ENCODE measurements around the gene FAM76A.
"Not testable (repeated sequence)": the region's sequence is repeated elsewhere in the genome, so short reads cannot be mapped to it uniquely, and the experiment has no call there.

Gene FAM76A

DNA sequence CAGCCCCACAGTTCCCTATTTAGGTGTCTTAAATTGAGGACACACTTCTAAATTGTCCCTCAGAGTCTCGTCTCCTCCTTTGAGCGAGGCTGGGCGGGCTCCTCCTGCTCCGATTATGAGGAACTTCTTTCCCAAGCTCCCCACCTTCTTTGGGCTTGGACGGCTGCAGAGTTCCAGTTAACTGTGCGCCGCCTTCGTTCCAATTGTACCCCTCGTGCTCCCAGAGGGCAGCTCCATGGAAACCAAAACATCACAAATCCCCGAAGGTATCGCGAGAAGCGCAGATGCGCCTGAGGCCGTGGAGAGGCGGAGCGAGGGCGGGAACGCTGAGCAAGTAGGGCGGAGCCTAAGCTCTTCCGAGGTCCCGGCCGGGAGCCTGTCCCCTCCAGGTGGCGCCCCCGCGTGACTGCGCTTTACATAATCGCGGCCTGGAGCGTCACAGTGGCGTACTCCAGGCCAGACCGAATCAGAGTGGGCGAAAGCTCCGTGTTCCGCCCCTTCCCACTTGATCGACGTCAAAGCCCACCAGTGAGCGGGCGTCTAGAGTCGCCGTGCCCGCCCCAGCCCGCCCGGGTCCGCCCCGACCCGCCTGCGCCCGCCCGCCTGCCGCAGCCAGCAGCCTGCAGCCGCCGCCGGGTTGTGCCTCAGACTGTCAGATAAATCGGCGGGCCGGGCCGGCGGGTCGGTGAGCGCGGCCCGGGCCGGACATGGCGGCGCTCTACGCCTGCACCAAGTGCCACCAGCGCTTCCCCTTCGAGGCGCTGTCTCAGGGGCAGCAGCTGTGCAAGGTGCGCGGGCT, at the start of gene FAM76A:
Gene FAM76A (plus strand): TSS at position 588 of the 799 bp plus-strand sequence. CDS start 120 bp downstream, at position 708.
- DNase-seq (ENCODE audit: low read depth, low spot score) = peak; percentile 100

DNA sequence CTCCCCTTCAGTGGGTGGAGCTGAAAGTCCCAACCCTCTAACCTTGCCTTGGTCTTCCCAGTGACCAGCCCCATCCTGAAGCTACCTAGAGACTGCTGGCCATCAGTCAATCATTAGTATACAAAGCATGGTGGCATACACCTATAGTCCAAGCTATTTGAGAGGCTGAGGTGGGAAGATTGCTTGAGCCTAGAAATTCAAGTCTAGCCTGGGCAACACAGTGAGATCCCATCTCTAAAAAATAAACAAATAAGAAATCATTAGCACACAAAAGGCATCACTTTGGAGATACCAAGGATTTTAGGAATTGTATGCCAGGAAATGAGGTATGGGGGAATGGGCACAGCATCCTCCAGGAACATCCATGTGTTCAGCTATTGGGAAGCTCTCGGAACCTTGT, 49.4 kb upstream of the FAM76A start:
- no peak for DNase-seq (ENCODE audit: low read depth, low spot score)

DNA sequence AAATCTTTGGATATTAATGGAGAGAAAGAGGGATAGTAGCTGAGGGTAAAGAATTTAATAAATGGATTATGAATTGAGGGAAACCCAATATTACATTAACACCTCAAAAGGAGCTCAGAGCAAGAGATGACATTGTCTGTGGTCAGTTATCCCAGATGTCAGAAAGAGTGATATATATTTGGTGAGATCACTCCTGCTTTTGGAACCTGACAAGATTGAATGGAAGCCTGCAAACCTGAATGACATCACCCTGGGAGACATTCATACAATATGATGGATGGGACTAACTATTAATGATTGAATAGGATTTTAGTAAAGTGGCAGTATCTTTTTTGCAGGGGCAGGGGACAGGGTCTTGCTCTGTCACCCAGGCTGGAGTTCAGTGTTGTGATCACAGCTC, 47.0 kb upstream of the FAM76A start:
- no peak for DNase-seq (ENCODE audit: low read depth, low spot score)

DNA sequence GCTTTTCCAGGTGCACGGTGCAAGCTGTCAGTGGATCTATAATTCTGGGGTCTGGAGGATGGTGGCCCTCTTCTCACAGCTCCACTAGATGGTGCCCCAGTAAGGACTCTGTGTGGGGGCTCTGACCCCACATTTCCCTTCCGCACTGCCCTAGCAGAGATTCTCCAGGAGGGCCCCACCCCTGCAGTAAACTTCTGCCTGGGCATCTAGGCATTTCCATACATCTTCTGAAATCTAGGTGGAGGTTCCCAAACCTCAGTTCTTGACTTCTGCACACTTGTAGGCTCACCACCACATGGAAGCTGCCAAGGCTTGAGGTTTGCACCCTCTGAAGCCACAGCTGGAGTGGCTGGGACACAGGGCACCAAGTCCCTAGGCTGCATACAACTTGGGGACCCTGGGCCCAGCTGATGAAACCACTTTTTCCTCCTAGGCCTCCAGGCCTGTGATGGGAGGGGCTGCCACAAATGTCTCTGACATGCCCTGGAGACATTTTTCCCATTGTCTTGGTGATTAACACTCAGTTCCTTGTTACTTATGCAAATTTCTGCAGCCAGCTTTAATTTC, 45.5 kb upstream of the FAM76A start:
- DNase-seq (ENCODE audit: low read depth, low spot score) = not testable (repeated sequence)

DNA sequence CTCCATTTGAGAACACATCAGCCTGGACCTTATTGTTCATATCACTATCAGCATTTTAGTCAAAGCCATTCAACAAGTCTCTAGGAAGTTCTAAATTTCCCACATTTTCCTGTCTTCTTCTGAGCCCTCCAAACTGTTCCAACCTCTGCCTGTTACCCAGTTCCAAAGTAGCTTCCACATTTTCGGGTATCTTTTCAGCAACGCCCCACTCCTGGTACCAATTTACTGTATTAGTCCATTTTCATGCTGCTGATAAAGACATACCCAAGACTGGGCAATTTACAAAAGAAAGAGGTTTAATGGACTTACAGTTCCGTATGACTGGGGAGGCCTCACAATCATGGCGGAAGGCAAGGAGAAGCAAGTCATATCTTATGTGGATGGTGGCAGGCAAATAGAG, 44.2 kb upstream of the FAM76A start:
- DNase-seq (ENCODE audit: low read depth, low spot score) = not testable (repeated sequence)

DNA sequence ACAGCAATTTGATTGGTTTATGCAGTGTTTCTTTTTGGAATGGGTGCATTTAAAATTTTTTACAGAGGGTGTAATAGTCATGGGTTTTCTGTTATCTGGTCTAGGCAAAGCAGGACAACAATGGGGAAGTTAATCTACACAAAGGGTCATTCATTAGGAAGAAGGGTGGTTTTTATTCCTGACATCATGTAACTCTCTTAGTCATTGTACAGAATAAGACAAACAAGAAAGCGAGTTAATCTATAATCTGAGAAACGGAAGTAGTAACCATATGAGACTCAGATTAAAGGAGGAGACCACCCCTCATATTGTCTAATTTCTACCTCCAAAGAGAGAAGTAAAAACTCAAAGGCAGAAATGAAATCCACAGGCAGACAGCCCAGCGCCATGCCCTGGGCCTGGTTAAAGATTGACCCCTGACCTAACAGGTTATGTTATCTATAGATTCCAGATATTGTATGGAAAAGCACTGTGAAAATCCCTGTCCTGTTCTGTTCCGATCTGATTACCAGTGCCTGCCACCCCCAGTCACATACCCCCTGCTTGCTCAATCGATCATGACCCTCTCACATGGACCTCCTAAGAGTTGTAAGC, 43.3 kb upstream of the FAM76A start:
- no peak for DNase-seq (ENCODE audit: low read depth, low spot score)

DNA sequence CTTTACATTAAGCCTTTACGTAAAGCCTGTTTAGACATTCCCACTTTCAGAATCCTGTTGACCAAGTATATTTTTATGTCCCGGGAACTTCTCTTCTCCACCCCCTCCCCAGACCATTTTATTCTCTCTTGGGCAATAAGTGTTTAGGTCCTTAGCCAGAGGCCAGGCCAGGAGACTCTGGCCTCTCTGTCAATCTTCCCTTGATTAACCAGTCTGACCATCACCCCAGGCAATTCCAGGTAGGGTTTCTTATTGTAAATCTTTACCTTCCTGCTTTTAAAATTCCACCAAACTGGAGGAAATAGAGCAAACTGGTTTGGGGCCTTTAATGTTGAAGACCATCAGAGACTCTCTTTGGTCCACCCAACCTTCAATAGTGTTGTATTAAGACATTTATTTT, 41.6 kb upstream of the FAM76A start:
- DNase-seq (ENCODE audit: low read depth, low spot score) = peak; percentile 75

DNA sequence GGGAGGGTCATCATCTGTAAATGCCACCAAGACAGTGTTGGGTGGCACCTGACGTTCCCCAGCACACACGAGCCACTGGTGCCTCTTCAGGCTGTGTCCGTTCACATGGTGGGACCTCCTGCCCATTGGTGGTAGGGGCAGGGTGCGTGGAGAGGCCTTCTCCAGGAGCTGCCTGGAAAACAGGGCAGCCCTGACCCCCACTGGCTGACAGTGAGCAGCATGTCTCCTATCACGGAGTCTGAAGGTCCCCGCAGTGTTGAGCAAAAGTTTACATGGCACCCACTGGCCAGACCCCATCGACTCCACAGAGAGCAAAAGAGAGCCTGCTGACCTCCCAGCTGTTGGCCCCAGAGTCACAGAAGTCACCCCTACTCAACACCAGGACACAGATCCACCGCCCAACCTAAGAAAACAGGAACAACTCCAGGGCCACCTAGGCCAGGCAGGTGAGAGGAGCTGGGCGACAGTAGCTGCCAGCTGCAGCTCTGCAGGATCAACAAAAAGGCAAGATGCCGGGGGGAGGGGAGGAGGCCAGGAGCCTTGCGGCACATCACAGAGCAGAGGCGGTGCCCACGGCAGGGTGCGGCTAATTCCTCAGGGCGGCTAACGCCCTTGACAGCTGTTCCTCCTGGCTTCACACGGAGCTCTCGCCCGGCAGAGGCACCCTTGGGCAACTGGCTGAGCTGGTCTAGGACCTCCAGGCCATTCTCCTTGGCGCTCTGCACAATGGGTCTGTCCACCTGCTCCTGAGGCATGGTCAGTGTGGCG, 39.4 kb upstream of the FAM76A start:
- DNase-seq (ENCODE audit: low read depth, low spot score) = peak; percentile 88

DNA sequence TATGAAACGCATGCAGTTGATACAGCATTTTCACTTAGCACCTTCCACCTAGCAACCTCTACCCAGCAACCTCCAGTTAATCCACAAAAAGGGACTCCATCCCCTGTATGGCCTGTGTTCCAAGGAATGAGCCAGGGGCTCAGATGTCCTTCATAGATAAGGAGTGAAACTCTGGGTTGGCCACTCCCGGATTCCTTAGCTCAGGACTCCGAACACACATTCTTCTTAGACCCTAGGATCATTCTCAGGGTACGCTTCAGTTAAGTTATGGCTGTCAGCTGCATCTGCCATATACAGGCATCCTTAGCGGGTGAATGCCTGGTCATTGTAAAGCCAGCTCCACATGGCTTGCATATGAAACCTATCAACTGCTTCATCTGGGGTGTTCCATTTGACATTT, 37.9 kb upstream of the FAM76A start:
- DNase-seq (ENCODE audit: low read depth, low spot score) = peak; percentile 58

DNA sequence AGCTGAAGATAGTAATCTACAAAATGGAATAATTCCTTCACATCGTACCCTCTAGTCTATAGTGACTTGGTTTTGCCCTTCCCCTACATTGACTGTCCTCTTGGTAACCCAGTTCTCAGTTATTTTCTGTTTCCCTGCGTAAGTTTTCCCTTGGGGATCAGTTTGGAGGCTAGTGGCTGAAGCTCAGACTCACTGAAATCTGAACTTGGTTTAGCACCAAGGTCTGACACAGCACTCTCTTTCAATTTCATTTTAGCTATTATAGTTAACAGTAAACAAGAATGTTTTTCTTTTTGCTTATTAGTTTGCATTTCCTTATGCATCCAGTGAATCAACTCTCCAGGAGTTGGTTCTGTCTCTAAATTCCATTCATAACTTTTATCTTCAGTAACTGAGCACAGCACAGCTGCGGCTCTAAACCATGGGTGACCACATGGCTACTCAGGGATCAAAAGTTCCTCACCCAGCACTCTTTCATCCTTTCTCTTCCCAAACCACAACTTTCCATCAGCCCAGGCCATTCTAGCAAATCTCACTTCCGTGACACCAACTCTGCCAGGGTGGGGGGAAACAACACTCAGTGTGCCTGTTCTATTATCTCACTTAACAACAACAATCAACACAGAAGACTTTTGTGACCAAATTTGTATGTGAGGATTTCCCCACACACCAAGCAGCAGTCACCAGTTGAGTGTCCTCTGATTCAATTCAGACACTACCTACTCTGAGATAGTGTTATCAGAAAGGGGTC, 36.2 kb upstream of the FAM76A start:
- no peak for DNase-seq (ENCODE audit: low read depth, low spot score)

DNA sequence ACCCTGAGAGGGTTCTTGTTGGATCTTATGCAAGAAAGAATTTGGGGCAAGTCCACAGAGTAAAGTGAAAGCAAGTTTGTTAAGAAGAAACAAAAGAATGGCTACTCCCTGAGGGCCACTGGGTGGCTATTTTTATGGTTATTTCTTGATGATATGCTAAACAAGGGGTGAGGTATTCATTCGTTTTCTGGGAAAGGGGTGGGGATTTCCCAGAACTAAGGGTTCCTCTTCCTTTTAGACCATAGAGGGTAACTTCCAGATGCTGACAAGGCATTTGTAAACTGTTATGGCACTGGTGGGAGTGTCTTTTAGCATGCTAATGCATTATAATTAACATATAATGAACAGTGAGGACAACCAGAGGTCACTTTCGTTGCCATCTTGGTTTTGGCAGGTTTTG, 35.6 kb upstream of the FAM76A start:
- DNase-seq (ENCODE audit: low read depth, low spot score) = peak; percentile 45

DNA sequence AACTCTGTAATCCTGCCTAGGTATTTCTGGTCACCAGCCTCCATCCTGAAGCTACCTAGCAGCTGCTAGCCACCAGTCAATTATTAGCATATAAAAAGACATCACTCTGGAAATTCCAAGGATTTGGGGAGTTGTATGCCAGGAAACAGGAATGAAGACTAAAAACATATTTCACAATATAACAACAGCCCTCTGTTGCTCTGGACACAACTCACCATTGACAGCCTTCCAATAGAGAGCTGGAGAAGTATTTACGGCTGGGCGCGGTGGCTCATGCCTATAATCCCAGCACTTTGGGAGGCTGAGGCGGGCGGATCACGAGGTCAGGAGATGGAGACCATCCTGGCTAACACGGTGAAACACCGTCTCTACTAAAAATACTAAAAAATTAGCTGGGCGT, 28.9 kb upstream of the FAM76A start:
- DNase-seq (ENCODE audit: low read depth, low spot score) = not testable (repeated sequence)

DNA sequence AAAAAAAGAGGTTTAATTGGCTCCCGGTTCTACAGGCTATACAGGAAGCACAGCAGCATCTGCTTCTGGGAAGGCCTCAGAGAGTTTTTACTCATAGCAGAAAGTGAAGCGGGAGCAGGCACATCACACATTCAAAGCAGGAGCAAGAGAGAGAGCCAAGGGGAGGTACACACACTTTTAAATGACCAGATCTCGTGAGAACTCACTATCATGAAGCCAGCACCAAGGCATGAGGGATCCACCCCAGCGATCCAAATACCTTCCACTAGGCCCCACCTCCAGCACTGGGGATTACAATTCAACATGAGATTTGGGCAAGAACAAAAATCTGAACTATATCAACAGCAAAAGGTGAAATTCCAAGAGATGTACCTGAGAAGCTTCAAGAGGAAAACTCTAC, 20.8 kb upstream of the FAM76A start:
- no peak for DNase-seq (ENCODE audit: low read depth, low spot score)

DNA sequence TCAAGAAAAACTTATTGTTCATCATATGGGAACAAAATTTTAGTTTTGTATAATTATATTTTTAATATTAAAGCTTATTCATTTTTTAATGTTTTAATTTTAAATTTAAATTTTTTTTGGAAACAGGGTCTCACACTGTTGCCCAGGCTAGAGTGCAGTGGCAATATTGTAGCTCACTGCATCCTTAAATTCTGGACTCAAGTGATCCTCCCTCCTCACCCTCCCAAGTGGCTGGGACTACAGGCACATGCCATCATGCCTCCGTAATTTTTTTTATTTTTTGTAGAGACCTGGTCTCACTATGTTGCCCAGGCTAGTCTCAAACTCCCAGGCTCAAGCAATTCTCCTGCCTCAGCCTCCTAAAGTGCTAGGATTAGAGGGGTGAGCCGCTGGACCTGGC, 20.2 kb upstream of the FAM76A start:
- DNase-seq (ENCODE audit: low read depth, low spot score) = no peak

DNA sequence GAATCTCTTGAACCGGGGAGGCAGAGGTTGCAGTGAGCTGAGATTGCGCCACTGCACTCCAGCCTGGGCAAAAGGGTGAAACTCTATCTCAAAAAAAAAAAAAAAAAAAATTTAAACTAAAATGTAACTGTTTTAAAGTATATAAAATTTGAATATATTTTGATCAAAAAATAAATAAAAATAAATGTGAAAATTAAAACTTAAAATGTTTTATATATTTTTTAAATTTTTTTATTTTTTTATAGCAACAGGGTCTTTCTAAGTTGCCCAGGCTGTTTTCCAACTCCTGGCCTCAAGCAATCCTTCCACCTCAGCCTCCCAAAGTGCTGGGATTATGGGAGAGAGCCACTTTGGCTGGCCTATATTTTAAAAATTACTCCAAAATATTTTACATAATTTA, 15.2 kb upstream of the FAM76A start:
- no peak for DNase-seq (ENCODE audit: low read depth, low spot score)

DNA sequence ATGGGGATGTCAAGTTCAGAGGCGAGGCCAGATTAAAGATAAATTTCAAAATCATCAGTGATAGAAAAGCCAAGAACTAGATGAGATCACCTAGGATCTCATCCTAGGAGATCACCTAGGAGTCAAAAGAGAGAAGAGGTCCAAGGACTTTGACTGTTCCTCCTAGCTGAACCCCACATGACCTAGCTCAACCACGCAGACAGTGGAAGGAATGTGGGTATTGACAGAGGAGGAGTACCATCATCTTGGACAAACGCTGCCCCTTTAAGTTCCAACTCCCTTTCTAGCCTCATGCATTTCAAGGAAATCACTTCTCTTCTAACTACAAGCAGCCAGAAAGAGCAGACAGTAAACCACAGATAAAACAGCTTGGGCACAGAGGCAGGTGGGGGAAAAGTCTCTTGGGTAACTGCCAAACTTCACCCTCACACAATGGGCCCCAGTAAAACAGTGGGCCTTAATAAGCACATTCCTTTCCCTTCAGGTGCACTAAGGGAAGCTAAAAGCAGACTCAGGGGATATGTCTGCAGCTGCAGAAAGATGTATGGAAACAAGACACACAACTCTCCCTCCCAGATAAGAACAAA, 12.5 kb upstream of the FAM76A start:
- DNase-seq (ENCODE audit: low read depth, low spot score) = no peak

DNA sequence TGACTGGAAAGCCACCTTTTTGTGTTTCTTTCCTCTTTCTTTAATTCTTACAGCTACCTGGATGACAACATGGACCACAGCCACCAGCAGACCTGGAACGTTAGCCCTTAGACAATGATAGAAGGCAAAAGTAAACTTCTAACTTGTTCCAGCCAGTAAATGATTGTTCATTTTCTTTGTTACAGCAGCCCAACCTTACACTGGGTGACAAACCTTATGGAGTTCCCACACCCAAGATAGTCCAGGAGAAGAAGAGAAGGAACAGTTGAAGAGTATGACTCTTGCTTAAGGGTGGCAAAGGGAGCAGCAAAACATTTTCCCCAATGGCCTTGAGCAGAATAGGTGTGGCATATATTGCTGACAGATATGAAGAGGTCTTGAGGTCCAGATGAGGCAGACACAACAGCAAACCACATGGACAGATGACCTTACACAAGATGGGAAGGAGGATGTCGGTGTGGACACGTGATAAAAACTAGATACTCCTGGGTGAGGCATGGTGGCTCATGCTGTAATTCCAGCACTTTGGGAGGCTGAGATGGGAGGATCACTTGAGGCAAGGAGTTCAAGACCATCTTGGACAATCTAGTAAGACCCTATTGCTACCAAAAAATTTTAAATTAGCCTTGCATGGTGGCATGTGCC, 11.8 kb upstream of the FAM76A start:
- DNase-seq (ENCODE audit: low read depth, low spot score) = no peak

DNA sequence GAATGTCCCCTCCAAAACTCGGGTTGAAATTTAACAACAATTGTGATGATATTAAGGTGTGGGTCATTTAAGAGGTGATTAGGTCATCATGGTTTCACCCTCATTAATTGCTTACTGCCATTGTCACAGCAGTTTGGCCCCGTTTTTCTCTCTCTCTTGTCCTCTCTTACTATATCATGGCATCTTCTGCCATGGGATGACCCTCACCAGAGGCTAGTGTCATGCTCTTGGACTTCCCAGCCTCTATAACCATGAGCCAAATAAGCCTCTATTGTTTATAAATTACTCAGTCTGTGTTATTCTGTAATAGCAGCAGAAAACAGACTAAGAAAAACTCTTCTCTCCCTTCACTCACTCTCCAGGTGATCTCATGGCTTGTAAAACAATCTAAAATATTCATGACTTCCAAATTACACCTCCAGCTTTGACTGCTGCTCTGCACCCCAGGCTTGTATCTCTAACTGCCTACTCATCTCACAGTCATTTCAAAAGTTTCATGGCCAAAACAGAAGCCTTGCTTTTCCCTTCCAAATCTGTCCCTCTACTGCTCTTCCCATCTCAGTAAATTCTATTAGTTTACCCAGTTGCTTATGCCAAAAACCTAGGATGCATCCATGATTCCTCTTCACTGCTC, 9.4 kb upstream of the FAM76A start:
- DNase-seq (ENCODE audit: low read depth, low spot score) = no peak

DNA sequence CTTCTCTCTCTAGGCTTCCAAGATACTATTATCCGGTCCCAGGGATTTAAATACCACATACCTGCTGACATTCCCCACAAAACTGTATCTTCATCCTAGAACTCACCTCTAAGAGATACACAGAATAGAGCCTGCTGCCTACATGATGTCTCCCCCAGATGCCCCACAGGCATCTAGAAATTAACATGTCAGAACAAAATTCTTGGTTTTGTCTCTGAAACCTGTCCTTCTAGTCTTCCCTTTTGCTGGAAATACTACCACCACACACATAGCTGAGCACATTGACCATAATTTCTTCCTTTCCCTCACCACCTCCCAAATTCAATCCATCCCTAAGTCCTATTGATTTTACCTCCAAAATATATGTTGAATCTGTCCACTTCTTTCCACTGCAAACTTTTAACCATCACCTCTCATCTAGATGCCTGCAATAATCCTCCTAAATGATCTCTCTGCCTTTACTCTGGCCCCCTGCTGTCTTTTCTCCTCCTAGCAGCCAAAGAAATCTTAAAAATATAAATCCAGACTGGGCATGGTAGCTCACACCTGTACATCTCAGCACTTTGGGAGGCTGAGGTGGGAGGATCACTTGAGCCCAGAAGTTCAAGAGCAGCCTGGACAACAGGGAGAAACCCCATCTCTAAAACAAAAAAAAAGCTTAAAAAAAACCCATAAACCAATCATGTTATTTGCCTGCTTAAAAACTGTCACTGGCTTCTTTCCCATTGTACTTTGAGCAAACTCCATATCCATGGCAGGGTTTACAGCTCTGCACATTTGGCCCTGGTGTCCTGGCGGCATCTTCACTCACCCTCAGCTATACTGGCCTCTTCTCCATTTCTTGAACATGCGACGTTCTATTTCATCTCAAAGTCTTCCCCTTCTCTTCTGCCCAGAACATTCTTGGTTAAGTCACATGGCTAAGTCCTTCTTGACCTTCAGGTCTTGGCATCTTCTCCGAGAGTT, 6.2 kb upstream of the FAM76A start:
- DNase-seq (ENCODE audit: low read depth, low spot score) = no peak
